HG02885 (cell line): ENCODE data around the gene FOXD2.

Experiments used
- ATAC-seq: cut with Tn5 transposase; IDR thresholded peaks from one replicate; pipeline ENCODE4 v1.9.1; 2021; ENCODE audit warnings: mild to moderate bottlenecking; ENCODE audit not compliant: unreplicated experiment, poor library complexity

The FOXD2 gene

DNA sequence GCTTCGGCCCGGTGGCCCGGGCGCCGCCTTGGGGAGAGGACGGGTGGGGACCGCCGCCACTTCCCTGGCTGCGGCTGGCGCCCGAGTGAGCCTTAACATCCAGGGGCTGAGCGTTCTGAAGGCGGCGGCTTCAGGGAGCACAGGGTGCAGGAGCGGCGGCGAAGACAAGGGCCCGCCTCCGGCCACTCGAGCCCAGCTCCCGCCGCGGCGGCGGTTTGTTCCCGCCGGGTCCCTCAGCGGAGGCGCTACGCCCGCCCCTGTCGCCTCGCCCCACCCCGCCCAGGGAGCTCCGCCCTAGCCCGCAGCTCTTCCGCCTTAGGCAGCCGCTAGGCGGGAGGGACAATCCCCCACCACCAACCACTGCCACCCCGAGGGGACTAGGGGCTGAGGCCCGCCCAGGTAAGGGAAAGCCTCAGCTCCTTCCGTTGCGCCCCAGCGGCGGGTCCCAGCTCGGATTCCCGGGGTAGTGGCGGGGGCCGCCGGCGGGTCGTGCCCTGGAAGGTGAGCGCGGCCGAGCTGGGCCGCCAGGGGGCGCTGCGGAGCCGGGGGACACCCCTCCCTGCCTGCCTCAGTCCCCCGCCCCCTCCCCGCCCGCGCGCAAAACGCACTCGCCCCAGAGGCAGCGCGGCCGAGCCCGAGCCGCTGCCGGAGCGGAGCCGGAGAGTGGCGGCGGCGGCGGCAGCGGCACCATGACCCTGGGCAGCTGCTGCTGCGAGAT is at the start of gene FOXD2:
Gene FOXD2 (plus strand): TSS at position 598 of the 718 bp plus-strand sequence. CDS start 92 bp downstream, at position 690.
- ATAC-seq = peak; percentile 86

DNA sequence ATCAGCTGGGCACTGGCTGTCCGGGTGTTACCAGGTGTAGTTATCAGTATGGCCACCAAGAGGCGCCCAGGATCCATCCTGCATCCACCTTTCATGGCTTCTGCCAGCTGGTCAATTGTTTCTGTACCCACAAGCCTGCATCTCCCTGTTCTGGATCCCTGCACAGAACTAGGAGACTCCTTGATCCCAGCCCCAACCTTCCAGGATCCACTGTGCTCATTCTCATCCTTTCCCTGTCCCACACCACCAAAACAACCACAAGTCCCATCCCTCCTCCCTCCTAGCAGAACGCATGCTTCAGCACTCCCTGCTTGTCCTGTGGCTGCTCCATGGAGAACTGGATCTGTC is 49.0 kb upstream of the FOXD2 start:
- no peak for ATAC-seq

DNA sequence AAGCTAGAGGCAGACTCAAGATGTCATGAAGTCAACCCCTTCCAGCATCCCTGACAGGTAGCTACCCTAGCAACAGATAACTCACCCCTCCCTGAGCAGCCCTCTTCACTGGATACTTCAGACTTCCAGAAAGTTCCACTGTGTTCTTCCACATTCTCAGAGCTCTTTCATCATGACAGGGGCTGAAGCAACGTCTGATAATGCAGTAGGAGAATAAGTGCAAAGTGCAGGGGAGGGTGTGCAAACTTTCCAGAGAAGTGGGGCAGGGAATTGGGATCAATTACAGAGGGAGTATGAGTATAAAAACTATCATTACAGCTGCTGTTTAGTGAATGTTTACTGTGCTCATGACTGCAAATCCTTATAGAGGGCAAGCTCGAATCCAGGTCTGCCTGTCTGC is 48.1 kb upstream of the FOXD2 start:
- ATAC-seq = no peak

DNA sequence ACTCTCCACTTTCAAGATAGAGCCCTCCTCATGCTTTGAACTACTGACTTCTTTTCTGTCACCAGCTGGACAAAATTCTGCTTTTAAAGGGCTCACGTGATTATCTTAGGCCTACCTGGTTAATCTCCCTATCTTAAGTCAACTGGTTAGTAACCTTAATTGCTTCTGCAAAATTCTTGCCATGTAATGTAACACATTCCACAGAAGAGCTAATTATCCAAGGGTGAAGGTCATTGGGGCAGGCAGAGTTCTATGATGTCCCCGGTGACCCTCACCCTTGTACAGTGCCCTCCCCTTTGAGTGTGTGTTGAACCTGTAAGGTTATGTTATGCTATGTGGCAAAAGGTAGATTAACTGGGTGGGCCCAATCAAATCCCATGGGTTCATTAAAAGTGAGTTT is 47.0 kb upstream of the FOXD2 start:
- no peak for ATAC-seq

DNA sequence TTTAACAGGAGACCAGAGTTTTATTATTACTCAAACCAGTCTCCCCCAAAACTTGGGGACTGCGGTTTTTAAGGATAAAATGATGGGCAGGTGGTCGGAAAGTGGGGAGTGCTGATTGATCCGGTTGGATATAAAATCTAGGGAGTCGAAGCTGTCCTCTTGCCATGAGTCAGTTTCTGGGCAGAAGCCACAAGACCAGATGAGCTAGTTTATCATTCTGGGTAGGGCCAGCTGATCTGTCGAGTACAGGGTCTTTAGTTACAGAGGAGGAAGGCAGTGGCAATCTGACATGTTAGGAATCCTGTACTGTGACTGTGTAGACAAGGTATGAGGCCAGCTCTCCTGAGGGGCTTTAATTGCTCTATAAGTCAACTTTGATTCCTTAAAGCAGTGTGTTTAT is 44.7 kb upstream of the FOXD2 start:
- no peak for ATAC-seq

DNA sequence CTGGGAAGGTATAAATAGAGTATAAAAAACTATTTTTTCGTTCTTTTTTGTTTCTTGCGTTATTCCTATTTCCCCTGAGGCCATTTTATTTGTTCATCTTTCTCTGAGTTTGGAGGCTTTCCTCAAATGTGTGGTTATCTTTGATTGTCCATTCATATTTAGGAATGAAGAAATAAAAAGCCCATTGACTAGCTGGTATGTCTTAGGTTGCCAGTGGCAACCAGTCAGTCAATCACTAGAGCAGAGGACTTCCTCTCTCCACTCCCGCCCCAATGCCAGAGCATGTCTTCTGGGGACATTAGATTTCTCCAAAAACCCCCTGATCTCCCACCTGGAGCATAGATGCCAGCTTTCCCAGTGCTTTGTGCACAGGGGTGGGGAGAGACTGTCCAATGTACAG is 42.4 kb upstream of the FOXD2 start:
- no peak for ATAC-seq

DNA sequence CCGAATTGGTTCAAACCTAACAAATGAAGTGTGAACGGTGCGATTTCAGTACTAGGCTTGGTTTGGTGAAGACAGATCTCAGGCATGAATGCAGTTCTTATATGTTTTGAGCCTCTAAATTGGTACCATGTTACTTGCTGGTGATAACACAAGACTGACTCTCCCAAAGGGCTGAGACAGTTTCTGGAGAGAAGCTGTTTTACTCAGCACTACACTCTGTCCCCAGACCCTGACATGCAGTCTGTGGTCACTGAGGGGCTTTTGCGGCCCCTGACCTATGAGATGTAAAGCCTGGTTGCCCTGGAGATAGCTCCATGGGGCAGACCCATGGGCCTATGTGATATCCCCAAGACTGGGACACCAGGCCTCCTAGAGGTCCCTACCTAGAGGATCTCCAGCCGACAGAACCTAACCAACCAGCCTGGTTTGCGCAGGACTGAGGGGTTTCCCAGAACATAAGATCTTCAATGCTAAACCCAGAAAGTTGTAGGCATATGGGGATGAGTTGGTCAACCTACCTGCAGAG is 41.1 kb upstream of the FOXD2 start:
- no peak for ATAC-seq

DNA sequence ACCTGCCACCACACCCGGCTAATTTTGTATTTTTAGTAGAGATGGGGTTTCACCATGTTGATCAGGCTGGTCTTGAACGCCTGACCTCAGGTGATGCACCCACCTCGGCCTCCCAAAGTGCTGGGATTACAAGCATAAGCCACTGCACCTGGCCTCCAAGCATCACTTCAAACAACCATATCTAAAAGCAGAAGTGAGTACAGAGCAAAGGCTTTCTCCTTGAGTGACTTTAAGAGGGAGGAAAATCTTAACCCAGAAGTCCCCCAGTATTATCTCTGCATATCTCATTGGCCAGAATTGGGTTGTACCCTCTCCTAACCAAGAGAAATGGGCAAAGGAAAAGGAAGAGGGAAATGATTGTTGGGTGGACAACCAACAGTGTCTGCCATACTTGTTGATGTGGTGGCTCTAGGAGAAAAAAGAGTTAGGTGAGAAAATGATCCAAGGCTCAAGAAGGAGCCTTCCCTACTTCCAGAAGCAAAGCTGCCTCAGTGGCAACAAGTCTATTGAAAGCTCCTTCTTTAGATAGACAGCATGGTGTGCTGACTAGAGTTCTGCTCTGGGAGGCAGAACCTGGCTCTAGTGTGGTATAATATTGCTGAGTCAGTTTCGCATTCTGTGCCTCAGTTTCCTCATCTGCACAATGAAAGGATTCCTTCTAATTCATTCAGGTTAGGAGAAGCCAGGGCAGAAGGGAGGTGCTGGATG is 38.6 kb upstream of the FOXD2 start:
- ATAC-seq = no peak

DNA sequence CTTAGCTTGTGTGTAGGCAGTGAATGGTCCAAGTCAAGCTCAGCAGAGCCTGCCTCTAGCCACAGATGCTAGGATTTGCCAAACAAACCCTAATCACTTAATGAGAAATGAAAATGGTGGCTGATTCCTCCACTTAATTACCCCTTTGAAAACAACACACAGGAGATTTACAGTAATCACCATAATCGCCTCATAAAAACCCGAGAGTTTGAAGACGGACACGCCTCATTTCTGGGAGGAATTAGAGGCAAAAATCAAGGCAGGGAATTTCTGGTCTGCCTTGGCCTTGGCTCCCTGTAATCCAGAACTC is 38.0 kb upstream of the FOXD2 start:
- ATAC-seq = no peak

DNA sequence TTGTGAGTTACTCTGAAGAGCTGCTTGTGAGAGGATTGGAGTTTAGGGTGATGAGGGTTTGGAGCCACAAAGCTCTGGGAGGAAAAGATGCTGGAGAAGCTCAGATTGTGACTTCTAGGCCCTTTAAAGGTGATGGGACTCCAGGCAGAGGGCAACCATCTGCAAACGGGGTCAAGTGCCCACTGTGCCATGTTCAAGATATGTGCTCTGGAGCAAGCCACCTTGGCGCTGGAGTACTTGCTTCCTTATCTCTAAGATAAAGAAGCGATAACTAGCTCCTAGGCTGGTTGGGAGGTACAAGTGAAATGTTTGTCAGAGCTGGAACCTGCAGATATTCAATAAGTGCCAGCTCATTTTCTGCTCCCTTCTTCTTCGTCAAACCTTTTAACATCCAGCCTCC is 36.1 kb upstream of the FOXD2 start:
- no peak for ATAC-seq

DNA sequence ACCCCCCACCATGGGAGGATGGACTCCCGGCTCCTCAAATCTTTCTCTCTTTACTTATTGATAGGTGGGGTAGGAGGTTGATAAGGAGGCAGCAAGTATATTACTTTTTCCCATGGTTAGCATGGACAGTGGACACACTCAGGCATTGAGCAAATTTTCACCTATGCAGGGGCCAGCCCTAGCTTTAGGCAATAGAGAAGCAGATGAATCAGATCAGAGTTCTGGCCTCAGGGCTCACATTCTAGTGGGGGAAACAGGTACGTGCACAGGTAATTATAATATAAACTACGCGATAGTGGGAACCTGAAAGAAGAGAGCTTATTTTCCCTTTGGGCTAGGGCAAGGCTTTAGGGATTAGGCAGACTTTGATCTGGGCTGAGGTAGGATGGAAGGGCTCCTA is 35.3 kb upstream of the FOXD2 start:
- no peak for ATAC-seq

DNA sequence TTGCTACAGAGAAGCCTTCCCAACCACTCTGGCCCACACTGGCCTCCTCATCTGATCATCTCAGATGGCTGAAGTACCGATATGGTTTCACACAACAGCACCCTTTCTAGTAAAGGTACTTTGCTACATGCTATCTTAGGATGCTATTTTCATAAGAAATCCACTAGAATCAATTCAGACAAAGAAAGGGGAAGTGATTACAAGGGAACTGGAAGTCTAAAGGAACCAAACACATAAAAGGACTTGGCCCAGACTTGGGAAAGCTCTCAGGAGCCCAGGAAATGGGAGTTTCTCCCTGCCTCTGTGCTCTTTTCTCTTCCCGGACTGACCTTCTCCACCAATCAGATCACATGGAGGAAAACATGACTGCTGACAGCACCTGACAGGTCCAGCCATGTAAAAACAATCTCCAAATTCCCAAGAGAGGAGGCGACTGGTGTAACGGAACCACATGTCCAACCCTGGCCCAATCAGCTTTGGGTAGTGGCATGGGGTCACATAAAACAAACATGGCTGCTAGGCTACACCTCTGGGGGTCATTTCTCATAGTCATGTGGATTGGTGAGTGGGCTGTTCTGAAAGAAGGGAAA is 34.4 kb upstream of the FOXD2 start:
- no peak for ATAC-seq

DNA sequence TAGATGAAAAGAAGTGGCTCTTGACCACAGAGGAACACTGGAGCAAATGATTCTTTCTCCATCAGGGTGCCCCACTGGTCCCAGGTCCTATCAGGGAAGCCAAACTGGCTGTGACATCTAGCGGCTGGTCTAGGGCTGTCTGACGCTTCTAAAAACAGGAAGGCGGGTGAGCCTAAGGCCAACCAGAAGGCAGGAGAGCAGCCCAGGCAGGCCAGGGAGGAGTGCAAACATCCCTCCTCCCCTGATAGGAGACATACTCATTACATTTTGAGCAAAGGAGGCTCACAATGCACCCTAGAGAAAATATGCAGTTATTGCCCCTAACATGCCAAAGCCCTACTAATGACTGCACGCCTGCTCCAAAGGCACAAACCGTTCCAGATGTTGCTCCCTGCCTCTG is 32.1 kb upstream of the FOXD2 start:
- ATAC-seq = no peak

DNA sequence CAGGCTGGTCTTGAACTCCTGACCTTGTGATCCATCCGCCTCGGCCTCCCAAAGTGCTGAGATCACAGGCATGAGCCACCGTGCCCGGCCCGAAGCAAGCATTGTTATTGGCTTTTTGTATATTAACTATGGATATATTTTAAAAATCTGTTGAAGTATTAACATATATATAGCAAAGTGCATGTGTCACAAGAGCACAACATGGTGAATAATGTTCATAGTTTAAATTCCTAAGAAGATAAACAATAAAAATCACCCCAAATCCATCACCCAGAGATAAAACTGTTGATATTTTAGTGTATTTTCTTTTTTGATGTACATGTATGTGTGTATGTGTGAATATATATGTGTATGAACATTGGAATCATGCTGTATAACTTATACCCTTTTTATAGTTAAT is 30.9 kb upstream of the FOXD2 start:
- no peak for ATAC-seq

DNA sequence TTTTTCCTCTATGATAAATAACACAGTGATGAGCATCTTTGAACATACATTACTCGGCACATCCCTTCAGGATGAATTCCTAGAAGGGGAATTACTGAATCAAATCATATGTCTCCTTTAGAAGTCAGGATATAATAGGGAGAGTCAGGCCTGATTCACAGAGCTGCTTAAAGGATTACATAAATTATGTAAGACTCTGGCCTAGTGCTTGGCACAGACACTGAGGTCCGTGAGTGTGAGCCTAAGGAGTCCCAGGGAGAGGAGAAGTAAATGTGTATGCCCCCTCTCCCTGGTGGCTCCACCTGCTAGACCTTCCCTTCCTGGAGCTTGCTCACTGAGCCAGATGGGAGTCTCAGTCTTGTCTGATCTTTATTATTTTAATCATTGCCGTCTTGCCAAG is 30.4 kb upstream of the FOXD2 start:
- no peak for ATAC-seq

DNA sequence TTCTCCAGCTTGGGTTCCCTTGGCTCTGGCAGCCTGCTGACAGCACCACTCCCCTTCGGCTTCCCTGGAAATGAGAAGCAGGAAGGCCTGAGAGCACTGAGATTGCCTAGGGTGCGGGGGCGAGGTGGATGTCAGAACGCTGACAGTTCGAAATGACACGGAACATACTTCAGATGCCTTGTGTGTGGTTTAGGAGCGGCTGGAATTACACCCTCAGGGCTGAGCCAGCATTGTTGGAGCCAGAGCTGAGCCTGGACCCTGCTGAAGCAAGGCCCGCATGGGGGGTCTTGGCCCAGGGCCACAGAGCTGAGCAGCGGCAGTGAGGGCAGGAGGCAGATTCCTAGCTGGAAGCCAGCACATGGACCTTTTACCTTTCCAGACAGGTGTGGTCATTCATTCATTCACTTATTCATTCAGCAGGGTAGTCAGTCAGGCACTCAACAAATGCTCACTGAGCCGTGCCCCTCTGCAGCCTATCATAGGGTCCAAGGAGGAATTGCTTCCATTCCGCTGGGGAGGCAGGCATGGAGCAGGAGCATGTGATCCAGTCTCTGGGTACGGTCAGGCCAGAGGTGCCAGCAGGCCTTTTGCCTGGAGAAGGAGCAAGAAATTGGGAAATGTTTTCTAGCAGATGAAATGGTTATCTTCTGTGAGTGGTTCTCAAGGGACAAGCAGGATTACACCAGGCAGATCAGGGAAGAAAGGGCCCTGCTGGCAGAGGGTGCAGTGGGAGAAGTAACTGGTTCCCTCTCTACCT is 28.4 kb upstream of the FOXD2 start:
- no peak for ATAC-seq

DNA sequence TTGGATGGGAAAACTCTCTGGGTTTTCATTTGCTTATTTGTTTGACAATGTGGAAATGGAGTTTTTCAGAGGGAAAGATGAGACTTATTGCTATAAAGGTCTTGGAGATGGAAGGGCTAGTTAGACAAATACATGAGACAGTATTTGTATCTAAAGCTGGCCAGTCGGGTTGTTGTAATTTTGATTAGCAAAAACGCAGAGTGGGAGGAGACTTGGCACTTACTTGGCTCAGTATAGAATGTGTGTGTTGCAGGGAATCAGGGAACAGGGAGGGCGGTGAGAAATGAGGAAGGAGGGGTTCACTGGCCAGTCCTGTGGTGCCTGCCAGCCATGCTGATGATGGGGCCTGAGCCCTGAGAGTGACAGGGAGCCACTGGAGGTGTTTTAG is 27.8 kb upstream of the FOXD2 start:
- ATAC-seq = no peak

DNA sequence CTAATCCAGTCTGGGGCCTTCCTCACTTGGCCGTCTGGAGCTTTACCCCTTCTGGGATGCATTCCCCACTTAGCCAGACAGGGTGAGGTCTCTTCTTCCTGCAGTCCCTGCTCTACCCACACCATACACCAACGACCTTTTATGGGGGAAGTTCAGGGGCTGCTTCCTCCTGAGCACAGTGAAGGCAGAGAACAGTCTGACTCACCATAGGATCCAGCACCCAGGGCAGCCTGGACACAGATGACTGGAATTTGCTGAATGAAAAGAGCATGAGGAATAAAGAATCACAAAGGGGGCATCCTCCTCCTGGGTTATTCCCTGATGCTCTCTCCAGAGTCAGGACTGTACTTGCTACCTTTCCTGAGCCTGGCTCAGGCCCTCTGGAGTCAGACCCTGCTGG is 26.4 kb upstream of the FOXD2 start:
- ATAC-seq = no peak

DNA sequence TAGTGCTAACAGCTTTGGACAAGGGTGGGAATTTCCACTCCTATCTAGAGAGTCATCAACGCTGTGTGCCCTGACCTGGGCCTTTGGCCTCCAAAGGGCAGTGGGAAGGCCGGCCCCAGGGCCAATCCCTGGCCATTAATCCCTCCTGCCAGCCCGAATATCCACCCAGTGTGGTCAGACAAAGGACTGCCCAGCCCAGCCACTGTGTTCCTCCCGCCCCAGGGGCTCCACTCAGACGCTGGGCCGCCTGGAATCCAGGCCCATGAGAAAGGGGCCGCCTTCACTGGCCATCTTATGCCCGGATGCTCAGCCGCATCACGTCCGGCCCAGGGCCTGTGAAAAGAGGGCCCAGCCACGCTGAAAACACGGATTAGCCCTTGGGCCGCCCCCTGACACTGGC is 25.4 kb upstream of the FOXD2 start:
- ATAC-seq = no peak

DNA sequence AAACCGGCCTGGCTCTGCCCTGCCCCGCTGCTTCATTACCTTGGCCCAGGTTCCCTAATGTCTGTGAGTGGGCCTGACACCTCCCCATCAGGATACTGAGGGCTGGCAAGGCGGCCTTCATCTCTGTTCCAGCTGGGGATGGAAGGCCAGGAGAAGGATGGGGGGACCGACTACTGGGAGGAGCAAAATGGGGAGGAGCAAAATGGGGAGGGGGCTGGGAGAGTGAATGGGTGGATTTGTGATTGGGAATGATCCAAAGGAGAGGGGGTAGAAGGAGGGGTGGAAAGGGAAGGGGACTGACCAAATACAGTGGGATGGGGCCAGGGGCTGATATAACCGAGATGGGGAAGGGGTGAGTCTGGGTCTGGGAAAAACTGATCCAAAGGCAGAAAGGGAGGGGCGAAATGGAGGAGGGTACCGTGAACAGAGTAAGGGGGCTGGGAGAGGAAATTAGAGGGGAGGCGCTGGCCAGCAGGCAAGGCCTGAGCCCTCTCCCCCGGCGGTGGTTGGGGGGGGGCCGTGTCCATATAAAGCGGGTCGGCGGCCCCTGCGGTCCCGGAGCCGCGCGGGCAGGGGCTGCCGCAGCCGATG is 22.0 kb upstream of the FOXD2 start, which contains the start of gene FOXE3:
Gene FOXE3 (plus strand): TSS at position 558 of the 591 bp plus-strand sequence. CDS start 31 bp downstream, at position 589.
- ATAC-seq = no peak
